Neutrophil (primary cell): ENCODE measurements around the gene ACOXL.
A peak's percentile ranks its signal among the peaks of the same experiment; 100 is the strongest.

ENCODE experiments used
- H3K27ac ChIP-seq: fragments of 200-600 bp; sonication (generic); 2 replicates; pipeline ENCODE4 v1.5.1; 2016; ENCODE audit warnings: mild to moderate bottlenecking, moderate library complexity
- H3K27me3 ChIP-seq: fragments of 200-600 bp; sonication (generic); 2 replicates; pipeline ENCODE4 v1.6.0; 2016; ENCODE audit warnings: mild to moderate bottlenecking
- H3K36me3 ChIP-seq: fragments of 200-600 bp; sonication (generic); 2 replicates; pipeline ENCODE4 v1.5.1; 2017
- H3K4me1 ChIP-seq, 2 experiments: fragments of 200-600 bp in 1 of 2; sonication (generic) in 1 of 2; 1 replicate in 1 of 2; 2 replicates in 1 of 2; pipeline versions ENCODE4 v1.5.1 to v1.6.1; 2013 to 2016; ENCODE audit warnings: low read depth in 1 of 2, low read length in 1 of 2, mild to moderate bottlenecking in 1 of 2, moderate library complexity in 1 of 2; ENCODE audit not compliant: control insufficient read depth in 1 of 2, insufficient read depth in 1 of 2
- H3K4me3 ChIP-seq, 2 experiments: fragments of 200-600 bp in 1 of 2; sonication (generic) in 1 of 2; 1 replicate in 1 of 2; 2 replicates in 1 of 2; pipeline ENCODE4 v1.5.1; 2013 to 2016; ENCODE audit warnings: low read depth in 1 of 2, low read length in 1 of 2, mild to moderate bottlenecking in 1 of 2, moderate library complexity in 1 of 2
- H3K9me3 ChIP-seq: fragments of 200-600 bp; sonication (generic); 2 replicates; pipeline ENCODE4 v1.5.1; 2016
- TF ChIP-seq, protein P1 (sequence below): fragments of 200-600 bp; sonication (generic); IDR thresholded peaks from 2 replicates; pipeline ENCODE4 v1.5.1; 2016; ENCODE audit warnings: antibody characterized with exemption

ACOXL gene

DNA sequence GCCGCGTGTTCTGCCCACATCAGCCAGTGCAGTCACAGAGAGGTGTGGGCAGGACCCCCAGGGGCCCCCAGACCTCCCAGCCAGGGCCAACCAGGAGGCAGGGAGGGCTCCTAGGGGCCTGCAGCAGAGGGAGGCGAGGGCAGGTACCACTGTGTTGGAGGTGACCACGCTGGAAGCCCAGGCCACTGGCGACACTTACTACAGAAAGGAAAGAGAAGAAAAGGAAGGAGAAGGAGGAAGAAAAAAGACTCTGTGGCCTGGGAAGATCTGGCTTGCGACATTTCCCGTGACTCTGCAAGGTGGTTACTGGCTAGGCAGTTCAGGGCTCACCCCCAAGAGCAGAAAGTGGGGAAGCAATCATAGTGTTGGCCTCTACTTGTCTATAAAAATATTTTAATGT lies 290.3 kb downstream of the ACOXL start:
- Histone ChIP-seq H3K36me3 (no peaks in the 10 kb centered on the region), H3K9me3 (no peaks in the 10 kb centered on the region), H3K27ac (peak overlapping the region; percentile 93), H3K27me3 (no peaks in the 10 kb centered on the region), H3K4me1 (peaks cover 54 to 62% of the 10 kb centered on the region in 2 experiments), H3K4me3 (peak overlapping the region; percentile 61 to 66)
- TF ChIP-seq, protein P1, sequence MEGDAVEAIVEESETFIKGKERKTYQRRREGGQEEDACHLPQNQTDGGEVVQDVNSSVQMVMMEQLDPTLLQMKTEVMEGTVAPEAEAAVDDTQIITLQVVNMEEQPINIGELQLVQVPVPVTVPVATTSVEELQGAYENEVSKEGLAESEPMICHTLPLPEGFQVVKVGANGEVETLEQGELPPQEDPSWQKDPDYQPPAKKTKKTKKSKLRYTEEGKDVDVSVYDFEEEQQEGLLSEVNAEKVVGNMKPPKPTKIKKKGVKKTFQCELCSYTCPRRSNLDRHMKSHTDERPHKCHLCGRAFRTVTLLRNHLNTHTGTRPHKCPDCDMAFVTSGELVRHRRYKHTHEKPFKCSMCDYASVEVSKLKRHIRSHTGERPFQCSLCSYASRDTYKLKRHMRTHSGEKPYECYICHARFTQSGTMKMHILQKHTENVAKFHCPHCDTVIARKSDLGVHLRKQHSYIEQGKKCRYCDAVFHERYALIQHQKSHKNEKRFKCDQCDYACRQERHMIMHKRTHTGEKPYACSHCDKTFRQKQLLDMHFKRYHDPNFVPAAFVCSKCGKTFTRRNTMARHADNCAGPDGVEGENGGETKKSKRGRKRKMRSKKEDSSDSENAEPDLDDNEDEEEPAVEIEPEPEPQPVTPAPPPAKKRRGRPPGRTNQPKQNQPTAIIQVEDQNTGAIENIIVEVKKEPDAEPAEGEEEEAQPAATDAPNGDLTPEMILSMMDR = no peak

DNA sequence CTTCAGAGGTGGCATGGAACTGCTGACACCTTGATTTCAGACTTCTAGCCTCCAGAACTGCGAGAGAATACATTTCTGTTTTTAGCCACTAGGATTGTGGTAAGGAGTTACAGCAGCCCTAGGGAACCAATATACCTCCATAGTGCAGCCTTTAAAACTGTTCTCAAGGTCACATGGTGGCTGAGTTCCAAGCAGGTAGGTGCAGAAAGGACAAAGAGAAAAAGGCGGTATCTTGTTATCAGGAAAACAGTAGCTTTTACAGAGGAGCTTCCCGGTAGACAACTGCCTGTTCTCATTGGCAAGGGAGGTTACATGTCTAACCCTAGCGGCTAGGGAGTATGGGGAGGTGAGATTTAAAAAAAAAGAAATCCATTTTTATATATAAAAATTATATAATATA lies 292.1 kb downstream of the ACOXL start:
- Histone ChIP-seq H3K27ac (peak overlapping the region; percentile 93), H3K27me3 (no peaks in the 10 kb centered on the region), H3K36me3 (no peaks in the 10 kb centered on the region), H3K4me3 (peak overlapping the region in 1 of 2 experiments; percentile 66), H3K4me1 (peaks cover 68% of the 10 kb centered on the region in 2 experiments), H3K9me3 (no peaks in the 10 kb centered on the region)
- TF ChIP-seq, protein P1 = no peak

DNA sequence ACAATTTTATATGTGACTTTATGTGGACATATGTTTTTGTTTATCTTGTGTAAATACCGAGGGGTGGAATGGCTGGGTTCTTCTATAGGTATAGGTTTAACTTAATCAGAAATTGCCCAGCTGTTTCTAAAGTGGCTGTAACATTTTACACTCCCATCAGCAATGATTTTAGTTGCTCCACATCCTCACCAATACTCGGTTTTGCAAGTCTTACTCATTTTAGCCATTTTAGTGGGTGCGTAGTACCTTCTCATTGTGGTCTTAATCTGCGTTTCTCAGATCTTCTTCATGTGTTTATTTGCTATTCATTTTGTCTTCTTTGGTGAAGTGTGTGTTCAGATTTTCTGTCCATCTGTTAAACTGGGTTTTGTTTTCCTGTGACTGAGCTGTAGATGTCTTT lies 292.9 kb downstream of the ACOXL start:
- Histone ChIP-seq H3K36me3 (no peaks in the 10 kb centered on the region), H3K4me3 (no peak overlapping the region), H3K27ac (peak overlapping the region; percentile 11), H3K9me3 (no peaks in the 10 kb centered on the region), H3K4me1 (peaks cover 76% of the 10 kb centered on the region in 2 experiments), H3K27me3 (no peaks in the 10 kb centered on the region)
- TF ChIP-seq, protein P1 = no peak

DNA sequence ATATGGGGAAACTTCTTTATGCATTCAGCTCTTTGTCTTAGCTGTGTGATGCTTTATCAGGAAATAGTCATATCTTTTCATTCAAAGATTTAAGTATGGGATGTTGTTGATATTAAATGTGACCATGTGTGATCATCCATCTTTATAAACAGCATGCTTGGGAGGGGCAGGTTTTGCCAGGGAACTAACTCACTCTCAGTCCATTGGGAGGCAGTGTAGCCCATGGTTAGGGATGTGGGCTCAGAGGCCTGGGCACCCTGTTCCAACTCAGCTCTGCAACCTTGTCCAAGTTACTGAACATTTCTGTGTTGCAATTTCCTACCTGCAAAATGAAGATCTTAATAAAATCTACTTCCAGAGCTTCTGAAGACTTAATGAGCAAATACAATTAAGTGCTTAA lies 296.3 kb downstream of the ACOXL start:
- Histone ChIP-seq H3K9me3 (no peaks in the 10 kb centered on the region), H3K4me1 (peaks cover 70 to 75% of the 10 kb centered on the region in 2 experiments)

DNA sequence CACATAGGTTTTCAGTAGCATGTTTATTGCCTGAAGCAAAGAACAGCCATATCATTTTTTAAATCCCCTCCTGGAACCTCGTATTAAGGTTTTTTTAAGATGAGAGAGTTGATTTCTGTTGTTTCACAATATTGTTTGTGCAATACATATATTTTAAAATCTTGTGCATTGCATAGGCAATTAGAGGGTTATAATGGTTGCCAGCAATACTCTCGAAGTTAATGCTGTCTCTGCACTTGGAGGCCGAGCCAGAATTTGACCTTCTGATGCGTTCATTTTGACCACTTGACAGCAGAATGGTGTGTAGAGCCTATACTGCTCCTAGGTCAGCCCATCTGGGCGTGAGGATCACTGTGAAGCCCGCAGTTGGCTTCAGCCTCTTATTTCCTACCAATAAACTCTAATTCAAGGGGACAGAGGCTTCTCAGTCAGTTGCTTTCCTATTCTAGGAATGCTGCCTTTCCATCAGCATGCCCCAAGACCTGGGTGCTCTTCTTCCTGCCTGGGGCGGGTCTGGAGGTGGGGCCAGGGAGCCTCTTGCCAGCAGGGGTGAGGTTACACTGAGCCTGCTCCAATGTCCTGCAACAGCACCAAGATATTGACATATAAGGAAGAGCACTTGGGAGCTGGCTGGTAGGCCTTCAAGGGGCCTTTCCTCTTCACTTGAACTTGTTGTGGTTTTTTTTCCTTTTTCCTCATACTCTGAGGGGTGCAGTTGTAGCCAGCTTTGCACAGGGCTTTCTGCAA lies 297.0 kb downstream of the ACOXL start:
- H3K9me3 ChIP-seq = no peaks in the 10 kb centered on the region
- TF ChIP-seq, protein P1 = no peak
- H3K36me3 ChIP-seq = no peaks in the 10 kb centered on the region
- peak overlapping the region; percentile 51 for H3K27ac ChIP-seq
- no peaks in the 10 kb centered on the region for H3K27me3 ChIP-seq
- H3K4me3 ChIP-seq = no peak overlapping the region
- H3K4me1 ChIP-seq = peaks cover 66 to 75% of the 10 kb centered on the region in 2 experiments

More for the DNA sequence above, 296.3 kb downstream of the ACOXL start:
- Histone ChIP-seq H3K36me3 (no peaks in the 10 kb centered on the region), H3K27ac (peak overlapping the region; percentile 51), H3K4me3 (no peak overlapping the region), H3K27me3 (no peaks in the 10 kb centered on the region)
- TF ChIP-seq, protein P1 = no peak
